ENCODE results near the gene RBPJ.
"Not testable (repeated sequence)": the region's sequence is repeated elsewhere in the genome, so short reads cannot be mapped to it uniquely, and the experiment has no call there.

RBPJ gene

DNA sequence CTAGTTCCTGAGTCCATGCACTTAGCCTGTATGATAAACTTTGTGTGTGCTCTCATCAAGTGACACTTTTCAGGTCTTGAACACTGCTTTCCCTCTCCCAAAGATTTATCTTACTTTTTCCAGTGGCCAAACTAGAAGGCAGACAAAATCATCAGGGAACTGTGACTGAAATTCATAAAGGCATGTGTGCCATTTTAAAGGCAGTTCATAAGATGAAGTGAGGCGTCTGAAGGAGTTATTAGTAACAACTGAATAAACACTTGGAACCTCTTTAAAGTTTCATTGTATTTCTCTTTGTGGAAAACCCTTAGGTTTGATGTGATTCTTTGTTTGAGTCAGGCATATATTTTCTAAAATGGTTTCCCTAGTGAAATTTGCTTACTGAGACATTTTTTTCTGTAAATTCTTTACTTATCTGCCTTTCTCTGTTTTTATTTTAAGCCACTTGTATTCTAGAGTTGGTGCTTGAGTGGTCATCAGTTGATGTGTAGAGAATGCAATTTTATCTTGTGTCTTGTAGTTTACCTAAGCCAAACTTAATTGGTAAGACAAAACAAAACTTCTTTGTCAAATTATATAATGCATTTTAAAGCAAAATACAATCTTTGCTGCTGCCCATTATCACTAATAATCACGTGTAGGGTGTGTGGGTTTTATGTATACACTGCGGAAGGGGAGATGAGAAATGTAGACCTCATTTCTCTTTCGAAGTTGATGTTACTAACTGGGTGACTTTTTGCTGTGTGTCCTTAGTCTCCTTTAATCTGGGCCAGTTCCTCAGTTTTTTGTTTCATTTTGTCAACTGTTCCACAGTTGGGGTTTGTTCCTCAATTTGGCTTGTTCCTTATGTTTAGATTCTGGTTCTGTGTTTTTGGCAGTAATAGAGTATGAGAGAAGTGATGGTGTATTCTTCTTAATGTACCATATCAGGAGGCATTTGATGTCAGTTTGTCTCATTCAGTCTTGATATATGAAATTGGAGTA, 56.8 kb downstream of the RBPJ start:
- DNase-seq = peak; percentile 41 to 63

DNA sequence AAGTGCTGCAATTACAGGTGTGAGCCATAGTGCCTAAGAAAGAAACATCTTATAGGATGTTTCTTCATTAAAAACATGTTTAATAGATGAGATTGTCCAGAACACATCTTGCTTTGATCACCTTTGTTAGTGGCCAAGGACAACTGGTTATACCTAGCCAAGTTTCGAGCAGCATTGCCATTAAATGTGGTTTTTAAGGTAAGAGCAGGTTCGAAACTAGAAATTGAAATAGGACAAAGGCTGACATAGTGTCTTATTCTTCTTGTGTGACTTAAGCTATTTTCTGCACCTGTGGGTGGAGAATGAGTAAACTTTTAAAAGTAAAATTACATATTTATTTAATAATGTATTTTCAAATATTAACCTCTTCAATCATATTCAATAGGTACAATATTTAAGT, 59.0 kb downstream of the RBPJ start:
- no peak for DNase-seq

DNA sequence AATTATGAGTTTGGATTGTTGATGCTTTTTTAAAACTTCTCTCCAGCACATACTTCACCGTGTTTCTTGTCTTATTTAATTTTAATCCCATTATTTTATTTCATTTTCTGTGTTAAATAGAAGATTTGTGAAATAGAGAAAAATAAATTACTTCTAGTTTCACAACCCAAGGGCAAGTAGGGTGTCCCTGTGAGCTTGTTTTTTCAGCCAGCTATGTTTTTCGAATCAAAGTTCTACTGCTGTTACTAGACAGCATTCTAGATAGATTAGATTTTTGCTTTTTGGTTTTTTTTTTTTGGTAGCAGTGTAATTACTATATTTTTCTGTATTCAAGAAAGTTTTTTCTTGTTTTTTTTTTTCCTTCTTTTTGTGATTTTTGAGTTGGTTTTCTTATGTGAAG, 59.9 kb downstream of the RBPJ start:
- no peak for DNase-seq

DNA sequence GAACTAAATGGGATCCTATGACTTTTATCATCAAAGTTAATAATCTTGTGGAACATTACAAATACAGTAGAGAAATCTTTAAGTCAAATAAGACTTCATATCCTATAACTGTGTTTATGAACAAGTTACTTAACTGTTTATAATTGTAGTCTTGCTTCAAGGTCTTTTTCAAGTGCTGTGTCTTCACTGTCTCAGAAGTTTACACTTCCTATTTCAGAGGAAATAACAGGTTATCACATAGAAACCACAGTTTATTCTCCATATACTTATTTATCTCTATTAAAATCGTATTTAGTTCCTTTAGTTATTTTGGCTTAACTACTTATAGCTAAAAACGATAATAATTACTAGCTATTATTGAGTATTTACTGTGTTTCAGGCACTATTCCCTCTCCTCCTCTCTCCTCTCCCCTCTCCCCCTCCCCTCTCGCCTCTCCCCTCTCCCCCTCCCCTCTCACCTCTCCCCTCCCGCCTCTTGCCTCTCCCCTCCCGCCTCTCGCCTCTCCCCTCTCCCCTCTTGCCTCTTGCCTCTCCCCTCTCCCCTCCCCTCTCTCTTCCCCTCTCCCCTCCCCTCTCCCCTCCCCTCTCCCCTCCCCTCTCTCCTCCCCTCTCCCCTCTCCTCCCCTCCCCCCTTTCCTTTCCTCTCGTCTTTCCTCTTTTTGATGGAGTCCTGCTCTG, 63.7 kb downstream of the RBPJ start:
- no peak for DNase-seq

DNA sequence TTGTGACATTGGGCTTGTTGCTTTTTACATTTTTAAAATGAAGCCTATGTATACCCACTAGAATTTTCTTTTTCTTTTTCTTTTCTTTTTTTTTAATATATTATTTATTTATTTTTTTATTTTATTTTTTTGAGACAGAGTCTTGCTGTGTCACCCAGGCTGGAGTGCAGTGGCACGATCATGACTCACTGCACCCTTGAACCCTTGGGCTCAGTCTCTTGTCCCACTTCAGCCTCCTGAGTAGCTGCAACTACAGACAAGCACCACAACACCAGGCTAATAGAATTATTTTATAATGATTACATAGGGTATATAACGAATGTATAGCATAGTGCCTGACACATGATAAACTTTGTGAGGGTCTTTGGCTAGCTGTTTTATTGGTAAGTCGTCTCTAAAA, 64.9 kb downstream of the RBPJ start:
- DNase-seq = no peak

DNA sequence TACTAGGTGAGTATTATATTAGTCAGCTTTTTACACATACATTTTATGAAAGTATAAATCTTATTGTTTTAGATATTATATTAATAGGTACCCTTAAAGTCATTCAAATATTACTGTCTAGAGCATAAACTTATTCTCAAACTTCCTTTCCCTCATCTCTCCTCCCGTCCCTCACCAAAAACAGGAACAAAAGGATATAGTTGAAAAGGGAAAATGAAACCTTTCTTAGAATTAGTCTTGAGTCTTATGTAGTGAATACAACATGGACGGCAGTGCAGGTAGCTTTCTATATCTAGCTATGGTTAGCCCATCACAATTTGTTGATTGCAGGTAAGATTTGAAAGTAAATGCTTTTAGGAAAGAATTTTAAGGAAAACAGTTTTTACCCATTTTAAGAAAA, 65.6 kb downstream of the RBPJ start:
- DNase-seq = no peak

DNA sequence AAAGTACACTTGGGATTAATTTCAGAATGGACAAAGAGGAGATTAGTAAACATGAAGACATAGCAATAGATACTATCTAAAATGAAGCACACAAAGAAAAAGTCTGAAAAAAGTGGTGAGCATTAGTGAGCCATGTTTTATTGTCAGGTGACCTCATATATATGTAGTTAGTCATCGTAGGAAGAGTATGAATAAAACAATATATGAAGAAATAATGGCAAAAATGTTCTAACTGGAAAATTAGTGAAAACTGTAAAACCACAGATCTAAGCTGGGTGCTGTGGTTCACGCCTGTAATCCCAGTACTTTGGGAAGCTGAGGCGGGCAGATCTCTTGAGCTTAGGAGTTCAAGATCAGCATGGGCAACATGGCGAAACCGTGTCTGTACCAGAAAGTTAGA, 67.9 kb downstream of the RBPJ start:
- no peak for DNase-seq

GRCh38 chr4:26397086-26397485, 76.3 kb downstream of the RBPJ start:
- no peak for DNase-seq

- DNase-seq = no peak
Observed at GRCh38 chr4:26400132-26400531, 79.3 kb downstream of the RBPJ start.

DNA sequence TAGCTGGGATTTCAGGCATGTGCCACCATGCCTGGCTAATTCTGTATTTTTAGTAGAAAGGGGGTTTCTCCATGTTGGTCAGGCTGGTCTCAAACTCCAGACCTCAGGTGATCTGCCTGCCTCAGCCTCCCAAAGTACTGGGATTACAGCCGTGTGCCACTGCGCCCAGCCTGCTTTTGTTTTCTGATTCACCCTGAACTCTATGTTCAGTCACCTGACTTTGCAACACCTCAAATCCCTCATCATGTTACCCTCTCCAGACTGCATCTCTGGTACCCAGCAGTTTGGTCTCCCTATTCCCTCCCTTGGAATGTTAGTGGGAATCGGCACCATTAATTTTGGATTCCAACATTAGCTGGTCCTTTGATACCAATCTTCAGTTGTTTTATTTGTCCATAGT, 81.2 kb downstream of the RBPJ start:
- not testable (repeated sequence) for DNase-seq

DNA sequence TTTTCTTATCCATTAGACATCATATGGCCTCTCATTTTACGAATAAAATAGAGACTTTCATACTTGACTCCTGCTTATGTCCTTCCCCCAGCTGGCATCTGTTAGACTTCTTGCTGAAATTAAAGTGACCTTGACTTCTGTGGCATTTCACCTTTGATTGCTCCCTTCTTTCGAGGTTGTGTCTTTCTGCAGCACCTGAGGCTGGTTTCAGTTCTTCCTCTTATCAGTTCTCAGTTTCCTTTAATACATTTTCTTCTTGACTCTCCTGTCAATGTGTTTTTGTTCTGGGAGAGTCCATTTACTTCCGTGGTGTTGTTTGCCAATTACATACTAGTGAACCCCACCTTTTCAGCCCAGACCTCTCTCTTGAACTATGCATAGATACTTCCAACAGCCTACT, 81.6 kb downstream of the RBPJ start:
- no peak for DNase-seq

DNA sequence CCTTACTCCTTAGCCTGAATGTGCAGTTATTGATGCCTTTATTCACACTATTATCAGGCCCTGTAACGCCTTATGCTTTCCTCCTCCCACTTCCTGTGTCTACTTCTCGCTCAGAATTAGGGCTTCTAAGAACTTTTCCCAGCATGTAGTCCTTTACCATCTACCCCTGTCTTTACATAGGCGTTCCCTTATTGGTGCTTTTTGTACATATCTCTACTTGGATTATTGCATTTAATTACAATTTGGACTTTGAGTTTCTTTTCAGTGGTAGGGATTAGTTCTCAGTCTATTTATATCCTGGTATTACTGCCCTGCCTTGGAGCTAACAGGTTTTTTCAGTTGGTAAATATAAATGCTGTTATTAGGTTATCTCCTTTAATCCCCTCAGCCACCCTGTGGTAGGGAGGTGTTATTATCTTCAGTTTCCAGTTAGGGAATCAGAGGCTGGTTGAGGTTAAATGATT, 84.0 kb downstream of the RBPJ start:
- no peak for DNase-seq

GRCh38 chr4:26406346-26406975, 85.6 kb downstream of the RBPJ start:
- no peak for DNase-seq

- peak in 1 of 2 experiments; percentile 15 for DNase-seq
Observed at GRCh38 chr4:26407476-26407875, 86.7 kb downstream of the RBPJ start.

- DNase-seq = peak; percentile 65 to 67
Observed at GRCh38 chr4:26410385-26411293, 89.8 kb downstream of the RBPJ start.

DNA sequence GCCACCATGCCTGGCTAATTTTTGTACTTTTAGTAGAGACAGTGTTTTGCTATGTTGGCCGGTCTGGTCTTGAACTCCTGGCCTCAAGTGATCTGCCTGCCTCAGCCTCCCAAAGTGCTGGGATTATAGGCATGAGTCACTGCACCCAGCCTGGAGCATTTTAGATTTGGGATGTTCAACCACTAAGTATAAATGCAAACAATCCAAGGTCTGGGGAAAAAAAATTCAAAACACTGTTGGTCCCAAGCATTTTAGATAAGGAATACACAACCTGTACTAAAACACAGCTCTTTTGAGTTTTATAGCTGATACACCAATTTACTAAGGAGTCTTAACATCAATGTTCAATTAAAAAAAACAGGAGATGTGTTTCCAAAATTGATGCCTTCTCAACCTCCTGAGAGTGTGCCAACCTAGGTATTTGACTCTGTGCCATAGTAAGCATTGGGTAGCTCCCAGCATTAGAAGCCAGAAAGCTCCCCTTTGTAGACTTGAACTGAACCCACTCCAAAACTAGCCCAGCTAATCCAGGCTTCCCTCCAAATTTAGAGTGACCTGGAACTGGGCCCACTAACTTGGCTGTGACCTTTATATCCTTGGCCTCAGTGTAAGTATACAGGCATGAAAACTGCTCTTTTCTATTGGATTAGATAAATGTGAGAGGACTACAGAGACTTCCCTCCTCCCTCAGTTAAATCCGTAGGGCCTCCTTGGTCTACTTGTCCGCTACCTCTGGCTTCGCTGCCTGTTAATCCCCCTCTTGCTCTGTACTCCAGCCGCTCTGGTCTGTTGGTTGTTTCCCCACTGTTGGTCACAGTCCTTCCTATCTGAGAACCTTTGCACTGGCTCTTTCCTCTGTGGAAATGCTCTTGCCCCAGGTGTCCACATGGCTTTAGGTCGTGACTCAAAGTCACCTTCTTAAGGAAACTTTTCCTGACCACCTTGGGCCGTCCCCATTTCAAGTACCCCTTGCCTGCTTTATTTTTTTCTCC, 91.9 kb downstream of the RBPJ start:
- DNase-seq = no peak

- no peak for DNase-seq
Observed at GRCh38 chr4:26413582-26413981, 92.8 kb downstream of the RBPJ start.

- no peak for DNase-seq
Observed at GRCh38 chr4:26418107-26418506, 97.3 kb downstream of the RBPJ start.

DNA sequence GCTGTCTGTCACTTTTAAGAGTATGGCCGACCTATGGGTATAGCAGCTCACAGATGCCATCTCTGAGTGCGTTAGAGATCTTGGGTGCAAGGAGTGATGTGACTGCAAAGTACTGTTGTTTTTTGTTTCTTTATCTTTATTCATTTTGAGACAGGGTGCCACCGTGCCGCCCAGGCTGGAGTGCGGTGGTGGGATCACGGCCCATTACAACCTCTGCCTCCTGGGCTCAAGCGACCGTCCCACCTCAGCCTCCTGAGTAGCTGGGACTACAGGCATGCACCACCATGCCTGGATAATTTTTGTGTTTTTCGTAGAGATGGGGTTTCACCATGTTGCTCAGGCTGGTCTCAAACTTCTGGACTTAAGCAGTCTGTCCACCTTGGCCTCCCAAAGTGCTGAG, 98.0 kb downstream of the RBPJ start:
- DNase-seq = no peak

- no peak for DNase-seq
Observed at GRCh38 chr4:26420438-26420837, 99.6 kb downstream of the RBPJ start.

DNA sequence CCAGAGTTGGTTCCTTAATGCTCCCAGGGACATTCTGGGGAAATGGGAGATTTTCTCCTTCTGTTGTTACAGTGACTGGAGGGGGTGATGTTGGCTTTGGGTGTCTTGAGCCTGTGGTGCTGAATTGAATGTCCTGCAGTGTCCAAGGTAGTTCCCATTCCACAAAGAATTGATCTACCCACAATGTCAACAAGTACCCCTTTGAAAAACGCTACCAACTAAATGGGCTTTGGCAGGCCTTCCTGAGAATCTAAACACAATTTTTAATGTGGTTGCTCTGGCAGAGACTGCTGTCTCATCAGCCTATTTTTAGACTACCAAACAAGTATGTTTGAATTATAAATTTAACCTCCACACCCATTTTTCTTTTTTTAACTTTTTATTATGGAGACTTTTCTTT, 100.1 kb downstream of the RBPJ start:
- DNase-seq = no peak

Measured in AML-193 (cell line).